GM21515 (cell line): Measurements from ENCODE around the gene SERPINB3.
A peak's percentile ranks its signal among the peaks of the same experiment; 100 is the strongest.
"Not testable (repeated sequence)": the region's sequence is repeated elsewhere in the genome, so short reads cannot be mapped to it uniquely, and the experiment has no call there.

Source experiments
- ATAC-seq: cut with Tn5 transposase; IDR thresholded peaks from one replicate; pipeline ENCODE4 v1.9.1; 2021; ENCODE audit not compliant: unreplicated experiment

Gene SERPINB3

GRCh38 chr18:63648241-63648640 is 13.5 kb downstream of the SERPINB3 start:
- no peak for ATAC-seq

- no peak for ATAC-seq
Observed at GRCh38 chr18:63646936-63647335, 14.8 kb downstream of the SERPINB3 start.

GRCh38 chr18:63644694-63645093 is 17.0 kb downstream of the SERPINB3 start:
- not testable (repeated sequence) for ATAC-seq

- ATAC-seq = not testable (repeated sequence)
Observed at GRCh38 chr18:63644142-63644541, 17.6 kb downstream of the SERPINB3 start, which contains the start of gene SERPINB4. Gene SERPINB4, minus strand, starts transcription at chr18:63644256. Its CDS starts 679 bp downstream, at chr18:63643577.

GRCh38 chr18:63642668-63643356 is 18.9 kb downstream of the SERPINB3 start:
- ATAC-seq = not testable (repeated sequence)

- ATAC-seq = not testable (repeated sequence)
Observed at GRCh38 chr18:63641157-63641680, 20.5 kb downstream of the SERPINB3 start.

- ATAC-seq = no peak
Observed at GRCh38 chr18:63637703-63638102, 24.0 kb downstream of the SERPINB3 start.

GRCh38 chr18:63627819-63628218 is 33.9 kb downstream of the SERPINB3 start:
- no peak for ATAC-seq

- no peak for ATAC-seq
Observed at GRCh38 chr18:63626431-63626830, 35.3 kb downstream of the SERPINB3 start.

- no peak for ATAC-seq
Observed at GRCh38 chr18:63624863-63625262, 36.8 kb downstream of the SERPINB3 start.

- no peak for ATAC-seq
Observed at GRCh38 chr18:63619661-63620060, 42.0 kb downstream of the SERPINB3 start.

- peak; percentile 17 for ATAC-seq
Observed at GRCh38 chr18:63617915-63618234, 43.8 kb downstream of the SERPINB3 start.

GRCh38 chr18:63617049-63617914 is 44.4 kb downstream of the SERPINB3 start:
- ATAC-seq = peak; percentile 77

GRCh38 chr18:63613420-63613819 is 48.3 kb downstream of the SERPINB3 start:
- ATAC-seq = no peak

GRCh38 chr18:63606526-63606925 is 55.2 kb downstream of the SERPINB3 start:
- ATAC-seq = no peak
